GM23338 (cell line): ENCODE results near the gene MMP17. TPM values are rescaled to one million over a fixed set of nuclear protein-coding genes. Genes with fewer than 3 reads are reported as not detected.

Source experiments
- ATAC-seq: fragments of 200-7000 bp; cut with Tn5 transposase; 3 replicates; pipeline ENCODE4 v1.9.1; 2020
- DNase-seq: peaks from one replicate; pipeline ENCODE4 v3.0.0-alpha.2; 2015; ENCODE audit warnings: low spot score
- H2AFZ ChIP-seq: fragments of 200-600 bp; sonication (generic); 2 replicates; pipeline ENCODE4 v1.8.0; 2016; ENCODE audit warnings: antibody characterized with exemption, mild to moderate bottlenecking, moderate library complexity
- H3F3A ChIP-seq: fragments of 200-600 bp; sonication (generic); replicated peaks from 2 replicates; pipeline ENCODE4 v1.8.0; 2017; ENCODE audit warnings: antibody characterized with exemption, mixed run types, low read depth
- H3K27ac ChIP-seq: fragments of 200-600 bp; sonication (generic); 2 replicates; pipeline ENCODE4 v1.6.1; 2016; ENCODE audit warnings: low read depth
- H3K27me3 ChIP-seq: fragments of 200-600 bp; sonication (generic); 2 replicates; pipeline ENCODE4 v1.8.0; 2016; ENCODE audit warnings: mild to moderate bottlenecking, mixed run types, moderate library complexity; ENCODE audit not compliant: insufficient read depth
- H3K36me3 ChIP-seq: fragments of 200-600 bp; sonication (generic); 2 replicates; pipeline ENCODE4 v1.8.0; 2016; ENCODE audit warnings: mild to moderate bottlenecking; ENCODE audit not compliant: insufficient read depth
- H3K4me1 ChIP-seq: fragments of 200-600 bp; sonication (generic); 2 replicates; pipeline ENCODE4 v1.8.0; 2016; ENCODE audit warnings: mild to moderate bottlenecking, moderate library complexity; ENCODE audit not compliant: insufficient read depth
- H3K4me2 ChIP-seq: fragments of 200-600 bp; sonication (generic); 2 replicates; pipeline ENCODE4 v1.7.1; 2017; ENCODE audit warnings: mixed run types
- H3K4me3 ChIP-seq: fragments of 200-600 bp; sonication (generic); 2 replicates; pipeline ENCODE4 v1.6.1; 2016; ENCODE audit warnings: mixed run types
- H3K79me2 ChIP-seq: fragments of 200-600 bp; sonication (generic); replicated peaks from 2 replicates; pipeline ENCODE4 v1.8.0; 2017; ENCODE audit warnings: mild to moderate bottlenecking; ENCODE audit not compliant: insufficient read depth
- H3K9me2 ChIP-seq: fragments of 200-600 bp; sonication (generic); 2 replicates; pipeline ENCODE4 v1.8.0; 2017; ENCODE audit not compliant: insufficient read depth
- H4K20me1 ChIP-seq: fragments of 200-600 bp; sonication (generic); replicated peaks from 2 replicates; pipeline ENCODE4 v1.8.0; 2017; ENCODE audit warnings: mild to moderate bottlenecking; ENCODE audit not compliant: insufficient read depth
- H3K27ac Mint-ChIP-seq: 2 replicates; pipeline ENCODE4 v1.8.0; 2020; ENCODE audit warnings: inconsistent platforms, mild to moderate bottlenecking, moderate library complexity, mixed read lengths
- H3K27me3 Mint-ChIP-seq: 3 replicates; pipeline ENCODE4 v1.8.0; 2022; ENCODE audit warnings: low read depth, mild to moderate bottlenecking, moderate library complexity, mixed read lengths, inconsistent platforms; ENCODE audit not compliant: insufficient read depth, poor library complexity
- H3K36me3 Mint-ChIP-seq: 3 replicates; pipeline ENCODE4 v1.8.0; 2021; ENCODE audit warnings: low read depth, mild to moderate bottlenecking, inconsistent platforms, moderate library complexity, mixed read lengths
- H3K4me1 Mint-ChIP-seq: 3 replicates; pipeline ENCODE4 v1.8.0; 2020; ENCODE audit warnings: mild to moderate bottlenecking, inconsistent platforms, mixed read lengths
- H3K4me3 Mint-ChIP-seq: 3 replicates; pipeline ENCODE4 v1.8.0; 2021; ENCODE audit warnings: moderate library complexity, mild to moderate bottlenecking, inconsistent platforms, mixed read lengths
- H3K9me3 Mint-ChIP-seq: 3 replicates; pipeline ENCODE4 v1.8.0; 2020; ENCODE audit warnings: moderate library complexity, mild to moderate bottlenecking, inconsistent platforms, mixed read lengths
- EZH2 ChIP-seq: fragments of 200-600 bp; sonication (generic); IDR thresholded peaks from one replicate; pipeline ENCODE4 v1.8.0; 2017; ENCODE audit warnings: antibody characterized with exemption, mild to moderate bottlenecking, low read depth; ENCODE audit not compliant: unreplicated experiment
- JUNB ChIP-seq: IDR thresholded peaks from one replicate; pipeline ENCODE4 v1.6.1; 2016; ENCODE audit warnings: antibody characterized with exemption; ENCODE audit not compliant: unreplicated experiment
- NANOG ChIP-seq: IDR thresholded peaks from 2 replicates; pipeline ENCODE4 v1.6.1; 2016; ENCODE audit warnings: antibody characterized with exemption, borderline replicate concordance
- STAT1 ChIP-seq: IDR thresholded peaks from one replicate; pipeline ENCODE4 v1.6.1; 2016; ENCODE audit warnings: antibody characterized with exemption; ENCODE audit not compliant: unreplicated experiment
- ZNF114 ChIP-seq: fragments of 250-450 bp; sonication (Bioruptor Pico); IDR thresholded peaks from 2 replicates; pipeline ENCODE4 v1.5.0; 2020; ENCODE audit warnings: mild to moderate bottlenecking, moderate library complexity
- polyA plus RNA-seq: library from polyadenylated mRNA; unstranded; fragments of >200 nt; fragmentation: Nextera tagmentation; extraction: Ambion mirVana; gene quantifications from 2 replicates; pipeline ENCODE4 v1.2.1, GENCODE V29; 2016
- total RNA-seq: library from RNA; depleted of rRNA; stranded (reverse); fragments of >200 nt; shearing (Covaris generic); gene quantifications from 2 replicates; pipeline ENCODE4 v1.2.3, GENCODE V29; 2014
- TF ChIP-seq, protein P1 (sequence below): fragments of 250-450 bp; sonication (Bioruptor Pico); IDR thresholded peaks from 2 replicates; pipeline ENCODE4 v1.5.0; 2020; ENCODE audit warnings: mild to moderate bottlenecking, moderate library complexity
- TF ChIP-seq, protein P2 (sequence below): IDR thresholded peaks from 2 replicates; pipeline ENCODE4 v1.6.1; 2016; ENCODE audit warnings: antibody characterized with exemption
- TF ChIP-seq, protein P3 (sequence below), 2 experiments: fragments of 200-600 bp in 1 of 2; sonication (generic) in 1 of 2; conservative IDR thresholded peaks; 2 replicates each; pipeline versions ENCODE4 v1.5.1 to v1.6.1; 2016 to 2017; ENCODE audit warnings: antibody characterized with exemption in 2 of 2, low read depth in 2 of 2, mild to moderate bottlenecking in 2 of 2, moderate library complexity in 1 of 2

The MMP17 gene
- total and polyA plus RNA-seq, 2 experiments from 2014 or later: 10.4 to 48.5 TPM

DNA sequence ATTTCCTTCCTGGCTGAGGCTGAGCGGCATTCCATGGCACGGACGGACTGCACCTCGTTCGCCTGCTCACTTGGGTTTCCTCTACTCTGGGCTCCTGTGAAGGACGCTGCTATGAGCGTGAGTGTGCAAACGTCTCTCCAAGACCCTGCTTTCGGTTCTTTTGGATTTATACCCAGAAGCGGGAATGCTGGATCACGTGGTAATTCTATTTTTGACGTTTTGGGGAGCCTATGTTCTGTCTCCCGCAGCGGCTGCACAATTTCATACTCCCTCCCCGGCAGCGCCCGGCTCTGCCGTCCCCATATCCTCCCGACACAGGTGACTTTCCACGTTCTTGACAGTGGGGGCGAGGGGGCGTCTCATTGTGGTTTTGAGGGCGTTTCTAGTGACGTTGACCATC is 20.6 kb downstream of the MMP17 start:
- Histone ChIP-seq H3F3A (peaks cover 3% of the 10 kb centered on the region; the same call in 1 of the 2 replicates), H3K4me3 (no peak overlapping the region), H3K79me2 (no peaks in the 10 kb centered on the region), H3K4me2 (no peak overlapping the region), H3K4me1 (no peaks in the 10 kb centered on the region), H3K27ac (no peak overlapping the region), H3K36me3 (no peaks in the 10 kb centered on the region), H3K27me3 (no peaks in the 10 kb centered on the region), H4K20me1 (no peaks in the 10 kb centered on the region), H3K9me2 (no peaks in the 10 kb centered on the region), H2AFZ (no peak overlapping the region)
- TF ChIP-seq, protein P1, sequence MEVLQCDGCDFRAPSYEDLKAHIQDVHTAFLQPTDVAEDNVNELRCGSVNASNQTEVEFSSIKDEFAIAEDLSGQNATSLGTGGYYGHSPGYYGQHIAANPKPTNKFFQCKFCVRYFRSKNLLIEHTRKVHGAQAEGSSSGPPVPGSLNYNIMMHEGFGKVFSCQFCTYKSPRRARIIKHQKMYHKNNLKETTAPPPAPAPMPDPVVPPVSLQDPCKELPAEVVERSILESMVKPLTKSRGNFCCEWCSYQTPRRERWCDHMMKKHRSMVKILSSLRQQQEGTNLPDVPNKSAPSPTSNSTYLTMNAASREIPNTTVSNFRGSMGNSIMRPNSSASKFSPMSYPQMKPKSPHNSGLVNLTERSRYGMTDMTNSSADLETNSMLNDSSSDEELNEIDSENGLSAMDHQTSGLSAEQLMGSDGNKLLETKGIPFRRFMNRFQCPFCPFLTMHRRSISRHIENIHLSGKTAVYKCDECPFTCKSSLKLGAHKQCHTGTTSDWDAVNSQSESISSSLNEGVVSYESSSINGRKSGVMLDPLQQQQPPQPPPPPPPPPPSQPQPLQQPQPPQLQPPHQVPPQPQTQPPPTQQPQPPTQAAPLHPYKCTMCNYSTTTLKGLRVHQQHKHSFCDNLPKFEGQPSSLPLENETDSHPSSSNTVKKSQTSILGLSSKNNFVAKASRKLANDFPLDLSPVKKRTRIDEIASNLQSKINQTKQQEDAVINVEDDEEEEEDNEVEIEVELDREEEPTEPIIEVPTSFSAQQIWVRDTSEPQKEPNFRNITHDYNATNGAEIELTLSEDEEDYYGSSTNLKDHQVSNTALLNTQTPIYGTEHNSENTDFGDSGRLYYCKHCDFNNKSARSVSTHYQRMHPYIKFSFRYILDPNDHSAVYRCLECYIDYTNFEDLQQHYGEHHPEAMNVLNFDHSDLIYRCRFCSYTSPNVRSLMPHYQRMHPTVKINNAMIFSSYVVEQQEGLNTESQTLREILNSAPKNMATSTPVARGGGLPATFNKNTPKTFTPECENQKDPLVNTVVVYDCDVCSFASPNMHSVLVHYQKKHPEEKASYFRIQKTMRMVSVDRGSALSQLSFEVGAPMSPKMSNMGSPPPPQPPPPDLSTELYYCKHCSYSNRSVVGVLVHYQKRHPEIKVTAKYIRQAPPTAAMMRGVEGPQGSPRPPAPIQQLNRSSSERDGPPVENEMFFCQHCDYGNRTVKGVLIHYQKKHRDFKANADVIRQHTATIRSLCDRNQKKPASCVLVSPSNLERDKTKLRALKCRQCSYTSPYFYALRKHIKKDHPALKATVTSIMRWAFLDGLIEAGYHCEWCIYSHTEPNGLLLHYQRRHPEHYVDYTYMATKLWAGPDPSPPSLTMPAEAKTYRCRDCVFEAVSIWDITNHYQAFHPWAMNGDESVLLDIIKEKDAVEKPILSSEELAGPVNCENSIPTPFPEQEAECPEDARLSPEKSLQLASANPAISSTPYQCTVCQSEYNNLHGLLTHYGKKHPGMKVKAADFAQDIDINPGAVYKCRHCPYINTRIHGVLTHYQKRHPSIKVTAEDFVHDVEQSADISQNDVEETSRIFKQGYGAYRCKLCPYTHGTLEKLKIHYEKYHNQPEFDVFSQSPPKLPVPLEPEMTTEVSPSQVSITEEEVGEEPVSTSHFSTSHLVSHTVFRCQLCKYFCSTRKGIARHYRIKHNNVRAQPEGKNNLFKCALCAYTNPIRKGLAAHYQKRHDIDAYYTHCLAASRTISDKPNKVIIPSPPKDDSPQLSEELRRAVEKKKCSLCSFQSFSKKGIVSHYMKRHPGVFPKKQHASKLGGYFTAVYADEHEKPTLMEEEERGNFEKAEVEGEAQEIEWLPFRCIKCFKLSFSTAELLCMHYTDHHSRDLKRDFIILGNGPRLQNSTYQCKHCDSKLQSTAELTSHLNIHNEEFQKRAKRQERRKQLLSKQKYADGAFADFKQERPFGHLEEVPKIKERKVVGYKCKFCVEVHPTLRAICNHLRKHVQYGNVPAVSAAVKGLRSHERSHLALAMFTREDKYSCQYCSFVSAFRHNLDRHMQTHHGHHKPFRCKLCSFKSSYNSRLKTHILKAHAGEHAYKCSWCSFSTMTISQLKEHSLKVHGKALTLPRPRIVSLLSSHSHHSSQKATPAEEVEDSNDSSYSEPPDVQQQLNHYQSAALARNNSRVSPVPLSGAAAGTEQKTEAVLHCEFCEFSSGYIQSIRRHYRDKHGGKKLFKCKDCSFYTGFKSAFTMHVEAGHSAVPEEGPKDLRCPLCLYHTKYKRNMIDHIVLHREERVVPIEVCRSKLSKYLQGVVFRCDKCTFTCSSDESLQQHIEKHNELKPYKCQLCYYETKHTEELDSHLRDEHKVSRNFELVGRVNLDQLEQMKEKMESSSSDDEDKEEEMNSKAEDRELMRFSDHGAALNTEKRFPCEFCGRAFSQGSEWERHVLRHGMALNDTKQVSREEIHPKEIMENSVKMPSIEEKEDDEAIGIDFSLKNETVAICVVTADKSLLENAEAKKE: no peak
- TF ChIP-seq ZNF114 (CRISPR knock-in tag): no peak
- no peak for TF ChIP-seq STAT1
- no peak for TF ChIP-seq EZH2
- TF ChIP-seq, protein P2, sequence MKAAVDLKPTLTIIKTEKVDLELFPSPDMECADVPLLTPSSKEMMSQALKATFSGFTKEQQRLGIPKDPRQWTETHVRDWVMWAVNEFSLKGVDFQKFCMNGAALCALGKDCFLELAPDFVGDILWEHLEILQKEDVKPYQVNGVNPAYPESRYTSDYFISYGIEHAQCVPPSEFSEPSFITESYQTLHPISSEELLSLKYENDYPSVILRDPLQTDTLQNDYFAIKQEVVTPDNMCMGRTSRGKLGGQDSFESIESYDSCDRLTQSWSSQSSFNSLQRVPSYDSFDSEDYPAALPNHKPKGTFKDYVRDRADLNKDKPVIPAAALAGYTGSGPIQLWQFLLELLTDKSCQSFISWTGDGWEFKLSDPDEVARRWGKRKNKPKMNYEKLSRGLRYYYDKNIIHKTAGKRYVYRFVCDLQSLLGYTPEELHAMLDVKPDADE: no peak
- no peak for TF ChIP-seq JUNB
- no peak for TF ChIP-seq NANOG
- TF ChIP-seq, protein P3, sequence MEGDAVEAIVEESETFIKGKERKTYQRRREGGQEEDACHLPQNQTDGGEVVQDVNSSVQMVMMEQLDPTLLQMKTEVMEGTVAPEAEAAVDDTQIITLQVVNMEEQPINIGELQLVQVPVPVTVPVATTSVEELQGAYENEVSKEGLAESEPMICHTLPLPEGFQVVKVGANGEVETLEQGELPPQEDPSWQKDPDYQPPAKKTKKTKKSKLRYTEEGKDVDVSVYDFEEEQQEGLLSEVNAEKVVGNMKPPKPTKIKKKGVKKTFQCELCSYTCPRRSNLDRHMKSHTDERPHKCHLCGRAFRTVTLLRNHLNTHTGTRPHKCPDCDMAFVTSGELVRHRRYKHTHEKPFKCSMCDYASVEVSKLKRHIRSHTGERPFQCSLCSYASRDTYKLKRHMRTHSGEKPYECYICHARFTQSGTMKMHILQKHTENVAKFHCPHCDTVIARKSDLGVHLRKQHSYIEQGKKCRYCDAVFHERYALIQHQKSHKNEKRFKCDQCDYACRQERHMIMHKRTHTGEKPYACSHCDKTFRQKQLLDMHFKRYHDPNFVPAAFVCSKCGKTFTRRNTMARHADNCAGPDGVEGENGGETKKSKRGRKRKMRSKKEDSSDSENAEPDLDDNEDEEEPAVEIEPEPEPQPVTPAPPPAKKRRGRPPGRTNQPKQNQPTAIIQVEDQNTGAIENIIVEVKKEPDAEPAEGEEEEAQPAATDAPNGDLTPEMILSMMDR (conservative IDR thresholded peaks at IDR 0.05; ENCODE audit: low read depth in 2 of 2): no peak
- Mint-ChIP-seq H3K9me3 (no peaks in the 10 kb centered on the region), H3K27ac (no peak overlapping the region), H3K4me1 (peaks cover 3% of the 10 kb centered on the region), H3K36me3 (peaks cover 55% of the 10 kb centered on the region), H3K4me3 (no peak overlapping the region), H3K27me3 (peaks cover 12% of the 10 kb centered on the region)
- DNase-seq (no peak), ATAC-seq (no peak)
